Measurements from ENCODE around the gene FAM219A.
A peak's percentile ranks its signal among the peaks of the same experiment; 100 is the strongest.

Gene FAM219A

GRCh38 chr9:34458013-34458958, at the start of gene FAM219A, which contains the start of gene DNAI1:
Gene FAM219A (minus strand): TSS chr9:34458570. CDS start chr9:34458263, 307 bp downstream.
Gene DNAI1 (plus strand): TSS chr9:34458805. CDS start chr9:34459006, 201 bp downstream.
- peak; percentile 96 to 98 for DNase-seq (ENCODE audit: low read depth in 1 of 2, low spot score in 1 of 2)

- DNase-seq (ENCODE audit: low read depth in 1 of 2, low spot score in 1 of 2) = no peak
These were observed 49.6 kb upstream of the FAM219A start for GRCh38 chr9:34507966-34508365.

- no peak for DNase-seq (ENCODE audit: low read depth in 1 of 2, low spot score in 1 of 2)
These were observed 49.2 kb upstream of the FAM219A start for GRCh38 chr9:34507556-34507955.

GRCh38 chr9:34506623-34507022, 48.3 kb upstream of the FAM219A start:
- DNase-seq (ENCODE audit: low read depth in 1 of 2, low spot score in 1 of 2) = no peak

GRCh38 chr9:34505370-34506120, 47.2 kb upstream of the FAM219A start:
- DNase-seq (ENCODE audit: low read depth in 1 of 2, low spot score in 1 of 2) = no peak

GRCh38 chr9:34503406-34503805, 45.0 kb upstream of the FAM219A start:
- DNase-seq (ENCODE audit: low read depth in 1 of 2, low spot score in 1 of 2) = no peak

GRCh38 chr9:34502891-34503290, 44.5 kb upstream of the FAM219A start:
- DNase-seq (ENCODE audit: low read depth in 1 of 2, low spot score in 1 of 2) = no peak

- no peak for DNase-seq (ENCODE audit: low read depth in 1 of 2, low spot score in 1 of 2)
These were observed 44.1 kb upstream of the FAM219A start for GRCh38 chr9:34502471-34502870.

- DNase-seq (ENCODE audit: low read depth in 1 of 2, low spot score in 1 of 2) = no peak
These were observed 43.6 kb upstream of the FAM219A start for GRCh38 chr9:34501889-34502425.

- no peak for DNase-seq (ENCODE audit: low read depth in 1 of 2, low spot score in 1 of 2)
These were observed 43.0 kb upstream of the FAM219A start for GRCh38 chr9:34501372-34501771.

GRCh38 chr9:34500623-34501267, 42.4 kb upstream of the FAM219A start:
- DNase-seq (ENCODE audit: low read depth in 1 of 2, low spot score in 1 of 2) = peak; percentile 47 to 64

GRCh38 chr9:34499076-34499475, 40.7 kb upstream of the FAM219A start:
- DNase-seq (ENCODE audit: low read depth in 1 of 2, low spot score in 1 of 2) = no peak

GRCh38 chr9:34498553-34498952, 40.2 kb upstream of the FAM219A start:
- DNase-seq (ENCODE audit: low read depth in 1 of 2, low spot score in 1 of 2) = no peak

GRCh38 chr9:34496149-34496712, 37.9 kb upstream of the FAM219A start:
- no peak for DNase-seq (ENCODE audit: low read depth in 1 of 2, low spot score in 1 of 2)

- DNase-seq (ENCODE audit: low read depth in 1 of 2, low spot score in 1 of 2) = no peak
These were observed 35.7 kb upstream of the FAM219A start for GRCh38 chr9:34493972-34494535.

- DNase-seq (ENCODE audit: low read depth in 1 of 2, low spot score in 1 of 2) = no peak
These were observed 33.7 kb upstream of the FAM219A start for GRCh38 chr9:34492051-34492450.

GRCh38 chr9:34491596-34491995, 33.2 kb upstream of the FAM219A start:
- no peak for DNase-seq (ENCODE audit: low read depth in 1 of 2, low spot score in 1 of 2)

- no peak for DNase-seq (ENCODE audit: low read depth in 1 of 2, low spot score in 1 of 2)
These were observed 32.4 kb upstream of the FAM219A start for GRCh38 chr9:34490760-34491159.

- DNase-seq (ENCODE audit: low read depth in 1 of 2, low spot score in 1 of 2) = no peak
These were observed 32.0 kb upstream of the FAM219A start for GRCh38 chr9:34490360-34490759.

GRCh38 chr9:34486572-34486971, 28.2 kb upstream of the FAM219A start:
- DNase-seq (ENCODE audit: low read depth in 1 of 2, low spot score in 1 of 2) = no peak

- no peak for DNase-seq (ENCODE audit: low read depth in 1 of 2, low spot score in 1 of 2)
These were observed 27.5 kb upstream of the FAM219A start for GRCh38 chr9:34485822-34486221.
